Non-pigmented ciliary epithelial cell (primary cell): ENCODE measurements around the gene SH3D19.

ENCODE experiments used
- DNase-seq: peaks from one replicate; pipeline ENCODE4 v3.0.0-alpha.2; 2010; ENCODE audit warnings: low read depth

The SH3D19 gene

GRCh38 chr4:151195801-151196200 is 129.6 kb downstream of the SH3D19 start:
- DNase-seq: peak; percentile 36

GRCh38 chr4:151193414-151193813 is 132.0 kb downstream of the SH3D19 start:
- DNase-seq: no peak

- no peak for DNase-seq
Measured at GRCh38 chr4:151192556-151193235, 132.7 kb downstream of the SH3D19 start.

- DNase-seq: peak; percentile 64
Measured at GRCh38 chr4:151184523-151185458, 140.6 kb downstream of the SH3D19 start.

GRCh38 chr4:151182455-151182996 is 142.9 kb downstream of the SH3D19 start:
- DNase-seq: no peak

GRCh38 chr4:151176685-151177084 is 148.7 kb downstream of the SH3D19 start:
- no peak for DNase-seq

GRCh38 chr4:151175754-151176631 is 149.4 kb downstream of the SH3D19 start:
- no peak for DNase-seq

- no peak for DNase-seq
Measured at GRCh38 chr4:151175233-151175632, 150.2 kb downstream of the SH3D19 start.

GRCh38 chr4:151174784-151175183 is 150.6 kb downstream of the SH3D19 start:
- no peak for DNase-seq

GRCh38 chr4:151173871-151174270 is 151.5 kb downstream of the SH3D19 start:
- DNase-seq: no peak

- DNase-seq: peak; percentile 13
Measured at GRCh38 chr4:151169900-151170299, 155.5 kb downstream of the SH3D19 start.

- DNase-seq: peak; percentile 91
Measured at GRCh38 chr4:151169223-151169622, 156.2 kb downstream of the SH3D19 start.

GRCh38 chr4:151167561-151167960 is 157.8 kb downstream of the SH3D19 start:
- DNase-seq: no peak

- no peak for DNase-seq
Measured at GRCh38 chr4:151166636-151167035, 158.8 kb downstream of the SH3D19 start.

GRCh38 chr4:151165205-151166000 is 160.0 kb downstream of the SH3D19 start:
- no peak for DNase-seq

- DNase-seq: no peak
Measured at GRCh38 chr4:151163855-151164254, 161.6 kb downstream of the SH3D19 start.

GRCh38 chr4:151158979-151159378 is 166.4 kb downstream of the SH3D19 start:
- no peak for DNase-seq

- no peak for DNase-seq
Measured at GRCh38 chr4:151157543-151157942, 167.9 kb downstream of the SH3D19 start.

GRCh38 chr4:151153585-151153984 is 171.8 kb downstream of the SH3D19 start:
- no peak for DNase-seq

GRCh38 chr4:151152028-151152427 is 173.4 kb downstream of the SH3D19 start:
- no peak for DNase-seq
